Epithelial cell of esophagus (primary cell): ENCODE data around the gene PPRC1.

Source experiments
- DNase-seq: peaks from one replicate; pipeline ENCODE4 v3.0.0; 2010; ENCODE audit warnings: low read depth
- H3K4me3 ChIP-seq: 2 replicates; pipeline ENCODE4 v1.5.1; 2011; ENCODE audit warnings: mild to moderate bottlenecking, low read length, control low read depth
- TF ChIP-seq, protein P1 (sequence below): IDR thresholded peaks from 2 replicates; pipeline ENCODE4 v1.5.1; 2011; ENCODE audit warnings: low read depth, mild to moderate bottlenecking, low read length, control low read depth, inconsistent platforms; ENCODE audit not compliant: insufficient read depth; ENCODE audit errors: missing control alignments

The PPRC1 gene

DNA sequence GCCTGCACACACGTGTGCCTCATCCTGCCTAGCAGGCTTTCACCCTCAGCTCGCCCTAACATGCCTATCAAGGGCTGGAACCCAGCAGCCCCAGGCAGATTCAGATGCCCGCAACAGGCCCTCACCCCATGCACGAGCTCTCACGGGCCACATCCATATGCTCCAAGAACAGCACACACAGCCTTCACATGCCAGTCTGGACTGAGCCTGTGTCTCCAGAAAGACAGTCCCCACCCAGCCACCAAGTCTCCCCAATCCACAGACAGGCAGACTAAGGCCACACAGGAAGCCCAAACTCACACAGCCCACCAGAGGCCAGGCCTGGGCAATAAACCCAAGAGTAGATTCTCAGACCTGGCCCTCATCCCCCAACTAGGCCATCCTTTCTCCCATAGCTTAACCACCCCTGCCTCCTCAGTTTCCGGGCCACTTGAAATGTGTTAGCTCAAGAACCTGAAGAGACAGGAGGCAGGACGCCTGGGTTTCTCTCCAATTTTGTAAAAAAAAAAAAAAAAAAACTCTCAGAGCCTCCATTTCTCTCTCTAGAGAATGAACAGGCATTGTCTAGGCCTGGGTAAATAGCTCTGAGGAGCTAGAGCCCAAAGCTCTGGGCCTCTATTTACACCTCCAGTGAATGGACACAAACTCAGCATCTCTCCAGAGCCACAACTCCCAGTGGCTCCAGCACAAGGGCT, 19.4 kb upstream of the PPRC1 start:
- TF ChIP-seq, protein P1, sequence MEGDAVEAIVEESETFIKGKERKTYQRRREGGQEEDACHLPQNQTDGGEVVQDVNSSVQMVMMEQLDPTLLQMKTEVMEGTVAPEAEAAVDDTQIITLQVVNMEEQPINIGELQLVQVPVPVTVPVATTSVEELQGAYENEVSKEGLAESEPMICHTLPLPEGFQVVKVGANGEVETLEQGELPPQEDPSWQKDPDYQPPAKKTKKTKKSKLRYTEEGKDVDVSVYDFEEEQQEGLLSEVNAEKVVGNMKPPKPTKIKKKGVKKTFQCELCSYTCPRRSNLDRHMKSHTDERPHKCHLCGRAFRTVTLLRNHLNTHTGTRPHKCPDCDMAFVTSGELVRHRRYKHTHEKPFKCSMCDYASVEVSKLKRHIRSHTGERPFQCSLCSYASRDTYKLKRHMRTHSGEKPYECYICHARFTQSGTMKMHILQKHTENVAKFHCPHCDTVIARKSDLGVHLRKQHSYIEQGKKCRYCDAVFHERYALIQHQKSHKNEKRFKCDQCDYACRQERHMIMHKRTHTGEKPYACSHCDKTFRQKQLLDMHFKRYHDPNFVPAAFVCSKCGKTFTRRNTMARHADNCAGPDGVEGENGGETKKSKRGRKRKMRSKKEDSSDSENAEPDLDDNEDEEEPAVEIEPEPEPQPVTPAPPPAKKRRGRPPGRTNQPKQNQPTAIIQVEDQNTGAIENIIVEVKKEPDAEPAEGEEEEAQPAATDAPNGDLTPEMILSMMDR: no peak
- peak overlapping the region; percentile 92 for H3K4me3 ChIP-seq
- DNase-seq: peak; percentile 96

DNA sequence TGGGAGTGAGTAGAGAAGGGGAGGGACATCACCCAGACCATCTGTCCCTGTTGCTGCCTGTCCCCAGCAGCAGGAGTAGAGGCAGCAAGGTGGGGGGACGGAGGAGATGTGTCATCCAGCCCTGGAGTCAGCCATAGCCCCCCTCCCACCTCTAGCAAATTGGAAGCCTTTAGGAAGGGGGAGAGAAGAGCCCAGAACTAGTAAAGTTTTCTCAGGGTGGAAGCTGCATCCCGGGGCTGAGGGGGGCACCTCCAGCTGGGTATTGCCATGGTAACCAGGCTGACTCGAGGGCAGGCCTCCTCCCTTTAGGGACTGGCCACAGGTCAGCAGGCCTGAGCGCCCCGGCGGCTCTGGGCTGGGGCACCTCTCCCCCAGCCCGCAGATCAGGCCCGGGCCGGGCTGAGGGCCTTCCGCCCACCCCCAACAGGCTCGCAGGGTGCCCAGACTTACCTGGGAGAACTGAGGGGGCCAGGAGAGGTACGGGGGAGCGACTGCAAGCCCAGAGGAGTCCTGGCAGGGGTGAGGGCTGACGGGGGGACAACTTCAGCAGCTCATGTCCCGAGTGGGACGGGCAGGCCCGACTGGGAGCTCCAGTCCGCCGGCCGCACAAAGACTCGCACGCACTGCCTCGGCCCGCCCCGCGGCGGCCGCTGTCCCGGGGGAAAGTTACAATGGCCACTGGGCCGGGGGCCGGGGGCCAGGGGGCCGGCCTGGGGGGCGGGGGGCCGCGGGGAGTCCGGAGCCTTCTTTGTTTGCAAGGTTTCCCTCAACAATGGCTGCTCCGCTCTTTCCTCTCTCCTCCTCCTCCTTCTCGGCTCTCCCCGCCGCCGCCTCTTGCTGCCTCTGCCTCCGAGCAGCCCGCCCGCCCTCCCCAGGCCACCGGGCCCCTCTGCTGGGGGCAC, 18.6 kb upstream of the PPRC1 start:
- H3K4me3 ChIP-seq: peak overlapping the region; percentile 92
- TF ChIP-seq, protein P1: no peak
- no peak for DNase-seq

GRCh38 chr10:102114861-102115618, 17.8 kb upstream of the PPRC1 start:
- peak overlapping the region; percentile 92 for H3K4me3 ChIP-seq
- TF ChIP-seq, protein P1: no peak
- peak; percentile 85 for DNase-seq

GRCh38 chr10:102115775-102116174, 17.1 kb upstream of the PPRC1 start:
- H3K4me3 ChIP-seq: no peak overlapping the region
- DNase-seq: no peak
- TF ChIP-seq, protein P1: no peak

- TF ChIP-seq, protein P1: no peak
- DNase-seq: no peak
- no peak overlapping the region for H3K4me3 ChIP-seq
Measured at GRCh38 chr10:102116656-102117055, 16.2 kb upstream of the PPRC1 start.

DNA sequence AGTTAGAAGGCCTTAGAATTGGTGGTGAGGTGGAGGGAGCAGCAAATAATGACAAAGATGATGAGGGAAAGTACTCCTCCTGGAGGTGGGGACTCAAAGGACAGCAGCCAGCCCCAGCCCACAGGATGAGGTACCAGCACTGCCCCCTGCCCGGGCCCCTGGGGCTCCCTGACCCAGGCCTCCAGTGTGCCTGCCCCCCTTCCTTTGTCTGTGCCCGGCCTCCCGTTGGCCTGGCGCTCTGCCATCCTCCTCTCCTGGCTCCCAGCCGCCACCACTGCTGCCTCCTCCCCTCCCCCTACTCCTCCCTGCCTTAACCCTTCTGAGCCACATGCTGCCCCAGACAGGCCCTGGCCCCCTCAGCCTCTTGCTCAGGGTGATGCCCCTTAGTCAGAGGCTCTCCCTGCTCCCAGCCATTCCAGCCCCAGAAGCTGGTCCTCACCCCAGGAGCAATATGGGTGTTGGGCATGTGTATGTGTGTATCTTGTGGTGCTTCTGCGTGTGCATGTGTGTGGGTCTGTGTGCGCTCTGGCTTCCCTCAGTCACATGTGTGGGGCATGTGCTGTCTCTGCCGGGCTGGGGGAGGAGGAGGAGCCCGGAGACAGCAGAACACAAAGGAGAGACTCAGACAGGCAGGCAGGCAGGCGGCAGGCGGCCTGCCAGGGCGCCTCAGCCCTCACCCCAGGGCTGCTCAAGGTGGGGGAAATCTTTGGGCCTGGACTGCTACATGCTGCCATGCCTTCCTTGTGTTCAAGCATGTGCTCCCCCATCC, 15.3 kb upstream of the PPRC1 start:
- DNase-seq: peak; percentile 68
- TF ChIP-seq, protein P1: peak; percentile 28
- H3K4me3 ChIP-seq: peak overlapping the region; percentile 28
